HG03097 (cell line): ENCODE results near the gene FGD2.
"Not testable (repeated sequence)": the region's sequence is repeated elsewhere in the genome, so short reads cannot be mapped to it uniquely, and the experiment has no call there.

ENCODE experiments used
- ATAC-seq: cut with Tn5 transposase; IDR thresholded peaks from one replicate; pipeline ENCODE4 v1.9.1; 2021; ENCODE audit not compliant: unreplicated experiment, low FRiP score

FGD2 gene

DNA sequence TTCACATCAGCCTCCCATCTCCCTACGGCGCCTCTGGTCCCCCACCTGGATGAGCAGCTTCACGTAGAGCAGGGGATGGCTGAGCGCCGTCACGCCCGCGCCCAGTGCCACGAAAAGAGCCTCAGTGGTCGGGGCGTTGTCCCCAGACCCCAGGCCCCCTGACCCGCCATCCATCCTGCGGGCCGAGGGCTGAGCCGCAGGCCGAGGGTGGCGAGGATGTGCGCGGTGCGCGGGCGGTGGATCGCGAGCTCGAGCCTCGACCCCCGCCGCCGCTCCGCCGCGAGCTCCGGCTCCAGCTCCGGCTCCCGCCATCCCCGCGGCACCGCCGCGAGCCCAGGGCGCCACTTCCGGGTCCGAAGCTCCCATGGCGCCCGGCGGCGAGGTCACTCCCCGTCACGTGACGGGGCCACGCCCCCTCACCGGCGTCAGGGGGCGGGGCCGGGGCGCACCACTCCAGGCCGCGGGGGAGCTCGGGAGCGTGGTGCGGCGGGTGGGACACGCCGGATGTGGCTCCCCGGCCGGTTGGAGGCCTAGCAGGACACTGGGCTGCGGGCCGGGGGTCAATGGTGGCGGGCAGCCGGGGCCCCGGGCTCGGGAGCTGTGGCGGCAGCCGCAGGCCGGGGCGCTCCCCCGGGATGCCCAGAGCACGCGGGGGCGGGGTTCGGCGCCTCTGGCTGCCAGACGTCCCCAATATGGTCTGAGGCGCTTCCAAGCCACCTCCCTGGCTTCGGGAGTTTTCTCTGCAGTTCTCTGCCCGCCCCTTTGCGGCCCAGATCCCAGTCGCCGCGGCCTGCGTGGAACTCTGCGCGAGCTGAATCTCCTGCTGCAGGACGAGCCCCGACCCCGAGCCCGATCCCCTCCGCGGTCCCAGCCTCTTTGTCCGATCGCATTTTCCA is 19.4 kb upstream of the FGD2 start, which contains the start of gene MTCH1:
TSS of gene MTCH1 (minus strand) at position 389 of the 896 bp plus-strand sequence. CDS start at position 366, 23 bp downstream.
- peak; percentile 83 for ATAC-seq

DNA sequence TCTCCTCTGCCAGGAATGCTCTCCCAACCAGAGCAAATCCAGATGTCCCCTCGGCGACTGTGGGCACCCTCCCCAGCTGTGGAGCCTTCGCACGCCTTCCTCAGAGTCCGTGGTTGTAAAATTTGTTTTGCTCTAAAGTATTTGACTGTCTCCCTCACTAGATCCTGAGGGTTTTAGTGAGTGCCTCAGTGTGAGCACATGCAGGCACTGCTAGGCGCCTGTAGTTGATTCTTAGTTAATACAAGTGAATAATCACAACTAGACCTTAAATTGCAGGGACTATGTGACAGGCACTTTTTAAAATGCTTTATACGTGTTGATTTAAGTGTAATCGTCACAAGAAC is 18.8 kb upstream of the FGD2 start:
- no peak for ATAC-seq

DNA sequence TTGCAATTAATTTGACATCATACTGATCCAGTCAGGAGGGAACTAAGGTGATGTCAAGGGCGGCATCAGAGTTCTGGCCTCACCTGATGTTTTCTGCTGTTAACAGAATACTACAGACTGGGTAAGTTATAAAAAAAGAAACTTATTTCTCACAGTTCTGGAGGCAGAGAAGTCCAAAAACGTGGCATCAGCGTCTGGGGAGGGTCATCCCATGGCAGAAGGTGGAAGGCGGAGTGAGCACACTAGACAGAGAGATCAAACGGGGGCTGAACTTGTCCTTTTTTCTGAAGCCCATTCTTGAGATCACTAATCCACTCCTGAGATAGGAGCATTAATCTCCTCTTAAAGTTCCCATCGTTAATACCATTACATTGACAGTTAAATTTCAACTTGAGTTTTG is 16.2 kb upstream of the FGD2 start:
- no peak for ATAC-seq

DNA sequence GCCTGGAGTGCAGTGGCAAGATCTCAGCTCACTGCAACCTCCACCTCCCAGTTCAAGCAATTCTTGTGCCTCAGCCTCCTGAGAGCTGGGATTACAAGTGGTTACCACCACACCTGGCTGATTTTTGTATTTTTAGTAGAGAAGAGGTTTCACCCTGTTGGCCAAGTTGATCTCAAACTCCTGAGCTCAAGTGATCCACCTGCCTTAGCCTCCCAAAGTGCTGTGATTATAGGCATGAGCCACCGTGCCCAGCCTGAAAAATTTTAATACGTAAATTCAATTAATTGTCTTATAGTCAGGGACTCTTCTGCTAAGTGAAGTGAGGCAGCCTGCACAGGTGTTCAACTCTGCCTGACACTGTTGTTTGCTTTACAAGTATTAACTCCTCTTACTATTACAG is 15.1 kb upstream of the FGD2 start:
- ATAC-seq: not testable (repeated sequence)

DNA sequence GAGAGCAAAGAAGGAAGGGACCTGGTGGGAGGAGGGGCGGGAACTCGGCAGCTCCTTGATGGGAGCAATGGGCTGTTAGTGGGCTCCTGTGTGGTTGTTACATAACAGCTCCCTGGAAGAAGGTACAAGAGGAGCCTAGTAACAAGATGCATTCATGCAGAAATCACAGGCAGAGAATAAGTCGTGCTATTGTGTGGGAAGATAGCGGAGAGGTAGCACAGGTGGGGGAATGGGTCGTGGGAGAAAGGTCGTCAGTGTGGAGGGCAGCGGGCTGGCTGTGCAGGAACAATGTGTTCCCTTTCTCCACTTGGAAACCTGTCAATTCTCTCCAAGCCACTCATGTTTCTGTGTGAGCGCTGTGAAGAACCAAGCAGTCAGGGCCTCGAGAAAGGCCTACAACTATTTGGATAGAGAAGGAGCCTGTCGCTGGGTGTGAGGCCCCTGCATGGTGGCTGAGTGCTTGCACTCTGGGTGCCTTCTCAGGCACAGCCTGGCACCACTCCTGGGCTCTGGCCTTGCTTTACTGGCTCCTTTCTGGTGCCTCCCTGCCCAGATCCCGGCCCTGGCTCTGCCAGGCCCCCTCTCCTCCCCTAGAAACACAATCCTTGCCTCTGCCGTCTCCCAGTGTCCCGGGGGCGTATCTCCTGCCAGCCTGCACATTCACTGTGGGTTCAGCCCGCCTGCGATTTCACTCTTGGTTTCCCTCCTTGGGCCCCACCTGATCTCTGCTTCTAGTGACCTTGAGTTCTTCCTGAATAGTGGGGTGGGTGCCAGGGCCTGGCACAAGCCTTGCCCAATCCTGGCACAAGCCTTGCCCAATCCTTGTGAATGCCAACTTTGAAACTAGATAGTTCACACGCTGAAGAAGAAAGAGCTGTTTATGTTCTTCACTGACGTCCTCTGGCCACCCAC is 7.4 kb upstream of the FGD2 start:
- no peak for ATAC-seq

DNA sequence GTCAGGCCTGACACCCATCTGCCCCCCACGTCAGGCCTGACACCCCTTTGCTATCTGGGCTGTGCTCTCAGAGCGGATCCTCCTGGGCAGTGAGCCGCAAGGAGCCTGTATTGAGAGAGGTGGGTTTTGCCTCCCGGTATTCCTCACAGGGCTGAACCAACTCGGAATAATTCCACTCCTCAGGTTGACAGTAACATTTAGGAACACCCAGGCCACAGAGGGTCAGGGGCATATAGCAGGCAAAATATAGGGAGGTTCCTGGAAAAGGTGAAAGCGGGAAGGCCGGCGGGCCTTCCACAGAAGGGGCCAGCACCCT is 6.8 kb upstream of the FGD2 start:
- ATAC-seq: no peak

DNA sequence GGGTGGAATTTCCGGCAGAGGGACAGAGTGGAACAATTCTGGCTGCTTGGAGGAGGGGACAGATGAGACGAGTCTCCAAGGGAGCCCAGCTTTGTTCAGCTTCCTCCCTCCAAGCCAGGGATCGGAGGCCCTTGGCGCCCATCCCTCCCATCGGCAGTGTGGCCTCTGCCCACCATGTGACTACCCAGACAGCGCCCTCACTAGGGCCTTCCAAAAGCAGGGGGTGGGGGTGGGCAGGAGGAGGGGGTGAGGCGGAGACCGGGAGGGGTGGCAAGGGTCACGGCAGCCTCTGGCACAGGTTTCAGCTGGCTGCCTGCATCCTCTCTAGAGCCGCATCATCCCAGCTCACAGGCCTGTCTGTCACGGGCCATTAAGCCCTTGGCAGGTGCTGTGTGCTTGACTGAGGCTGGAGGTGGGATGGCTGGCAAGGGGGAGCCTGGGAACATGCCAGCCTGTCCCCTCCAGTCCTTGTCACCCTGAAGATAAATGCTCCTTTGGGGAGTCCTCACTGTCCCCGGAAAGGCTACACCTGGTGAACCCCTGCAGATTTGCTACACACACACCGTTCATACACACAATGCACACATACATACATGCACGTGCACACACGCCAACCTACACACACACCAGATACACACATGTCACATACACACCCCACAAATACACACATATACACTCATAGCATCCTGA is 6.2 kb upstream of the FGD2 start:
- no peak for ATAC-seq

DNA sequence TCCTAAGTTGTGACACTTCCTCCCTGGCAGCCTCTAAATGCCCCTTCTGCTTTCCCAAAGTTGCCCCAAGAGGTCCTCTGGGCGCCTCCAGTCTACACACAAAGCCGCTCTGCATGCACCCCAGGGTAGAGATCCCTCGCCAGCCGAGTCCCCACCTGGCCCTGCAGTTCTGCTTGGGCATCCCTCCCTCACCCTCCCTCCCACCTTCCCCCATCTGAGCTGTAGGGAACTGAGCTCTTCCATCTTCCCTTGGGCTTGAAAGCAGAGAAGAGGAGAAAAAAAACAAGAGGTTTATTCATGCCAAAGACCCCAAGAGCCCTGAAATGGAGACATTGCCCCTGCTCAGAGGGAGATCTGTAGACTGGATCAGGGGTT is 5.7 kb upstream of the FGD2 start:
- ATAC-seq: no peak

DNA sequence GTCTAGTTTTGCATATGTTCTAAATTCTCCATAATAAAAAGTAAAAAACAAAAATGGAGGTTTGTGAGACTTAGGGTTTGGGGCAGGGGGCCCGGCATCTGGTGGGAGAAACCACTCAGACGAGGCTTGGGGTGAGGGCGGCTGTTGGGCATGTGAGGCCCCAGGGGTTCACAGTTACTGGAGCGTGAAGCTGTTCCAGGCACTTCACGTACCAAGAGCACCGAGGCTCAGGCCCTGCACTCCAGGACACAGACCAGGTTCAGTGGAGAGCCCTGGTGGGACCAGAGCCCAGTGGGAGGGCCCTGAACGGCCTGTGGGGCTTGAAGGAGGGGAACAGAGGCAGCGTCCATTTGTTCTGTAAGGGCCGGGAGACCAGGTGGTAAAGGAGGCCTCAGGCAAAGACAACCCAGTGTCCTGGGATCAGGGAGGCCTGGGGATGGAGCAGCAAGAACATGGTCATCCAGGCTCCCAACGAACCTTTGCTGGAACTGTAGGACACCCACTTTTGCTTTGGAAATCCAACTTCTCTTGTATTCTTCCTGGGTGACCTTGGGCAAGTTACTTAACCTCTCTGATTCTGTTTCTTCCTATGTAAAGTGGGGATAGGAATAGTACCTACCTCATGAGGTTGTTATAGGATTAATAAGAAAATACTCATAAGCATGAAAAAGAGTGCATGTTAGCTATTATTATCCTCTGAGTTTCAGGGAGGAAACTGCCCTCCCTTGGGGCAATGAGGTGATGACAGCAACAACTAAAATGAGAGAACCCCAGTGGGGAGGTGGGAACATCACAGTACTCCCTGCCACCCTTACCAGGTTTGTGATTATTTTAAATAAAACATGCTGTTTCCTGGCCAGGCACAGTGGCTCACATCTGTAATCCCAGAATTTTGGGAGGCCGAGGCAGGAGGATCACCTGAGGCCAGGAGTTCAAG is 1.1 kb upstream of the FGD2 start:
- no peak for ATAC-seq

DNA sequence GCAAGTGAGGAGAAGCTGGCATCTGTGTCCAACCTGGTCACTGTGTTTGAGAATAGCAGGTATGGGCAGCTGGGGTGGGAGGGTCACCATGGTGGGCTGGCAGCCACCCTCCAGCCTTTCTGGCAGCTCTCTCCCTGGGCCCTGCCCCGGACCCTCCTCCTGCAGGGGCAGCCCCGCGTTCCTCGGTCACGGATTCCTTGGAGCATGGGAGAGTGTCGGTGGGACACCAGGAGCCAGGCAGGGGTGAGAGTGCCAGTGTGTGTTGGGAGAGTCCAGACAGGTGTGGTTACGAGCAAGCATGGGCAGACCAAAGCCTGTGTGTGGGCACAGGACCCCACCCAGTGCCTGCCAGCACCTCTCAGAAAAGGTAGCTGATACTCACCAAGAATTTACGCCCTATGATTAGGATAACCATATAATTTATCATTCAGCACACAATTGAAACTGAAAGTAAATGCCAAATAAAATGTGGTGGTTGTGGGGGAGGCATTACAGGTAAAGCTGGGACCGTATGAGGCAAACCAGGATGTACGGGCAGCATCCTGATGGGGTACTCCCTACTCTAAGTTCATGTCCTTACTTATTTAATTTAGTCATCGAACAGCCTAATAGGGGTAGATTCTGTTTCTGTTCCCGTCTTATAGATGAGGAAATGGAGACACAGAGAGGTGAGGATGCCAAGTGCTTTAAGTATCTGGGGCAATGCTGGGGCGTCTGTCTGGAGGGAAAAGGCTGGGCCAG is 542 bp downstream of the FGD2 start:
- ATAC-seq: no peak

DNA sequence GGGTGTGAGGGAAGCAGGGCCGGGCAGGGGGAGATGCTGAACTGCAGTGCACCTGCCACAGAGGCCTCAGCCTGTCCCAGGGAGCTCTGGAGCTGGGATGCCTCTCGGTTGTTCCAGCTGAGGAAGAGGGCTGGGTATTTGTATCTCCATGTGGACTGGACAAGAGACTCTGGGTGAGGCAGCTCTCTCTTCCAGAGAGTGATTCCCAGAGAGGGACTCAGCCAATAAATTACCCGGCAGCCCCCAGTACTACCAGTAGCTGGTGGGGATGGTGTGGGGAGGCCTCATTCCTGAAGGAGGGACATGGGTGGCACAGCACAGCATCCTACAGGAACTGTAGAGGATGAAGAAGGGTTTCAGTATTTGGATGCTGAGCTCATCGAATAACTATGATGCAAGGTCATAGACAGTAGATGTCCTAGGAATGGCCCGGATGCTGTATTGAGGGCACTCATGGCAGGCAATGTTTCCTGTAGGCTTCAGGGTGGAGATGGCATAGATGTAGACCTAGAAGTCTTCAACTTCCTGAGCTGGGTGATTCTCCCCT is 1.4 kb downstream of the FGD2 start:
- peak; percentile 2 for ATAC-seq

DNA sequence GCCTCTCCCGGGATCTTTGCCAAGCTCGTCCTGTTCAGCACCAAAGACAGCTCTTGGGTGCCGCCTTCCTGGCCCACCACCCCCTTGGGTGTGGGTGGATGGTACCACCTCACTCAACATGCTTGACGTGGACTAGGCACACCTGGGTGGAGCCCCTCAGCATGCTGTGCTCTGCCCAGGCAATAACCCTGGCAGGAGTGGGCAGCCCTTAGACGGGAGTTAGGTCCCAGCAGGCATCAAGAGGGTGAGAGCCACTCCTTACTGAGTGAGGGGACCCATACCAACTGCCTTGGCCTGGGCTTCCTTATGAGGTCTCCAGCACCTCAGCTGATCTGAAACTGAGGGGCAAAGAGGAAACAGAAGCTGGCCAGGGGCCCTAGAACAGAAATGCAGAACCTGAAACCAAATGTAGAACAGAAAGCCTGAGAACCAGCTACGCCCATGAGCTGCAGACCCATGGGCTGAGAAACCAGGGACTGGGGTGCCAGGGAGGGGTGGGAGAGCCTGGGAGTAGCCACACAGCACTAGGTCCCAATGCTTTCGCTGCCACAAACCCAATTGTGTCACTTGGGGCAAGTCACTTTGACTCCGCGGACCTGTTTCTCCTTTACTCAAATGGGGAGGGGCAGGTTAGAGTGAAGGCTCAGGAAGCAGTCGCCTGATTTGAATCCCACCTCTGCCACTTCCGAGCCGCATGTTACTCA is 2.0 kb downstream of the FGD2 start:
- peak; percentile 28 for ATAC-seq

DNA sequence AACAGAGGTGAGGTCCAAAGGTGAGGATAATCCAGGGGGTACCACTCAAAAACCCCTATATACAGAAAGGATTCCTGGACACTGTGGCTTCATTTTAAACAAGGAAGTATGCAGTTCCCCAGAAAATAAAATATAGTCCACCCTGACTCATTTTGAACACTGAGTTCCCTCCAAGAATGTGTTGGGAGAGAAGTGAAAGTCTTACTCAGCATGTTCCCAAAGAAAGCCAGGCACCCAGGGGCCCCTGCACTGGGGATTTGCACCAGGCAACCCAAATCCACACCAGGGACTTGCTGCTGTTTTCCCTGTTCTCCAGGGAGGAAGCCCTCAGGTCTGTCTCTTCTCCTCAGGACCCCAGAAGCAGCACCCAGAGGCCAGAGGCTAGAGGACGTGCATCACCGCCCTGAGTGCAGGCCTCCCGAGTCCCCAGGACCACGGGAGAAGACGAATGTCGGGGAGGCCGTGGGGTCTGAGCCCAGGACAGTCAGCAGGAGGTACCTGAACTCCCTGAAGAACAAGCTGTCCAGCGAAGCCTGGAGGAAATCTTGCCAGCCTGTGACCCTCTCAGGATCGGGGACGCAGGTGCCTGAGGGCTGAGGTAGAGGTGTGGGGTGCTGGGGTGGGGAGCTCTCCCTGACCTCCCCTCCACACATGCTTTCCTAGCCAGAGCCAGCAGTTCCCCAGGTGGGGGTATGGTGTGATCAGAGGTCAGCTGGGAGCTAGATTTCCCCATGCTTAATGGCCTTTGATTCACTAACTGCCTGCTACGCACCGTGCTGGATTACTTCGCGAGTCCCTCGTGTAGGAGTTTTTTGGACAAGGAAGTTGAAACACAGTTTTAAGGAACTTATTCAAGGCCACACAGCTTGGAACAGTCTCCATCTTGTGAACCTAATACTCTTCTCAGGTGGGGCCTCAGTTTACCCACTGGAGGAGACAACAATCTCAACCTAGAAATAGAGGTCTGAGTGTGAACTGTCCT is 3.3 kb downstream of the FGD2 start:
- no peak for ATAC-seq

DNA sequence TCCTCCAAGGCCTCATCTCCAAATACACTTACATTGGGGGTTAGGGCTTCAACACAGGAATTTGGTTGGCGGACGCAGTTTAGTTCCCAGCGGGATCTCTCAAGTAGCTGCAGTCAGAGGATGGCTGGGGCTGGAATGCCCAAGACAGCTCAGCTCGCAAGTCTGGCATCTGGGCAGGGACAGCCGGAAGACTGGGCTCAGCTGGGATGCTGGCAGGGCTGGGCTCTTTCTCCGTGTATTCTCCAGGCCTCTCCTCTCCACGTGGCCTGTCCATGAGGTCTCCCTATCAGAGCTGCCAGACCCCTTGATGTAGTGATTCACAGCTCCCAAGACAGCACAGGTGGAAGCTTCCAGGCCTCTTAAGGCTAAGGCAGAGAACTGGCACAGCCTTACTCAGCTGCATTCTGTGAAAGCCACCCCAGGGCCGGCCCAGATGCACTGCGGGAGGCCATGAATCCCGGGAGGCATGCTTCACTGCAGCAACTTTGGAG is 5.0 kb downstream of the FGD2 start:
- ATAC-seq: no peak

DNA sequence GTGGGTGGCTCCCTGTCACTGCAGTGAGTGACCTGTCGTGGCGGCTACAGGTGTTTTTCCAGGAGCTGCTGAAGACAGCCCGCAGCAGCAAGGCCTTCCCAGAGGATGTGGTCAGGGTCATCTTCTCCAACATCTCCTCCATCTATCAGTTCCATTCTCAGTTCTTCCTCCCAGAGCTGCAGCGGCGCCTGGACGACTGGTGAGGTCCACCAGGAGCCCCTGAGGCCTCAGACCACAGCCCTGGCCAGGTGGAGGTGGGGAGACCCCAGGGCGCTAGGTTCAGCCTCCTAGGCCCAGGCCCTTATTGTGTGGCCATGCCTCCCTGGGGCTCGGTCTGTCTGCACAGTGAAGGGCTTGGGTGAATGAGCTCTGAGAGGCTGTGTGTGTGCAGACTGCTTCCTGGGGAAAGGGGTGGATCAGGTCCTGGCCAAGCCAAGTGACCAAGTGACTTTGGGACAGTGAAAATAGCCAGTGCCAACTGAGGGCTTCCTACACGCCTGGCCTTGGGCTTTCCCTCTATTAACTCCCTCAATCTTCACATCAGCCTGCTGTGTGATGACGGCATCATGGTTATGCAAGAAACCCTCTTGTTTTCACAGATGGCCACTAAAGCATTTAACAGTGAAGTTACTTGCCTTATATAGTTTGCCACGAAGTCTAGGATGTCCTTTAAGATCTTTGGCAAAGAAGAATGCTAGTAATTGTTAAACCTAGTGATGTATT is 6.4 kb downstream of the FGD2 start:
- no peak for ATAC-seq
